Chondrocyte (in vitro differentiated cells): ENCODE results near the gene AQP9. TPM values are rescaled to one million over a fixed set of nuclear protein-coding genes. Genes with fewer than 3 reads are reported as not detected.

Experiments used
- DNase-seq: peaks from one replicate; pipeline ENCODE4 v3.0.0; 2021; ENCODE audit warnings: mixed read lengths, low spot score
- H3K27ac Mint-ChIP-seq: one replicate; pipeline ENCODE4 v1.8.0; 2021; ENCODE audit warnings: mild to moderate bottlenecking, moderate library complexity, mixed read lengths; ENCODE audit not compliant: unreplicated experiment
- H3K27me3 Mint-ChIP-seq: 2 replicates; pipeline ENCODE4 v1.8.0; 2021; ENCODE audit warnings: low read depth, mixed read lengths
- H3K36me3 Mint-ChIP-seq: 2 replicates; pipeline ENCODE4 v1.8.0; 2021; ENCODE audit warnings: low read depth, mixed read lengths
- H3K4me1 Mint-ChIP-seq: 2 replicates; pipeline ENCODE4 v1.8.0; 2021; ENCODE audit warnings: low read depth, mild to moderate bottlenecking, mixed read lengths
- H3K4me3 Mint-ChIP-seq: one replicate; pipeline ENCODE4 v1.8.0; 2021; ENCODE audit warnings: mild to moderate bottlenecking, moderate library complexity, mixed read lengths; ENCODE audit not compliant: unreplicated experiment
- H3K9me3 Mint-ChIP-seq: 2 replicates; pipeline ENCODE4 v1.8.0; 2021; ENCODE audit warnings: low read depth, mixed read lengths
- total RNA-seq: library from RNA; stranded (reverse); gene quantifications from 3 replicates; pipeline ENCODE4 v1.2.1, GENCODE V29; 2021
- TF ChIP-seq, protein P1 (sequence below): fragments of 200-600 bp; sonication (generic); IDR thresholded peaks from 2 replicates; pipeline ENCODE4 v1.5.0; 2021; ENCODE audit warnings: antibody characterized with exemption, mild to moderate bottlenecking, moderate library complexity

The AQP9 gene
- total RNA-seq, 1 donor from 2014 or later, result not detected

DNA sequence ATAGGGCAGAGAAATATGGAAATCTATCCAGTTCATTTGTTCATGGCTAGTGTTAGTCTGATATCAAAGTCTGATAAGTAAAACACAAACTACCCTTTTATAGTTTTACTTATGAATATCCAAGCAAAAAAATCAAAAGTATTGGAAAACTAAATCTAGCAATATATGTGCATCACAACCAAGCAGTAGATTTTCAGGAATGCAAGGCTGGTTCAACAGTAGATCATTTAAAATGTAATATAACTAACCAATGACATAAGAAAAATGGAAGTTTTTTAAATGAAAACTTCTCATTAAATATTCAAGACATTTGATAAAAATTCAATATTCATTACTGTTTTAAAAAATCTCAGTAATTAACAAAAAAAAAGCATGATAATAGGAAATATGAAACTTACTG lies 12.8 kb upstream of the AQP9 start:
- peaks cover 2% of the 10 kb centered on the region for H3K36me3 Mint-ChIP-seq
- no peaks in the 10 kb centered on the region for H3K4me1 Mint-ChIP-seq
- no peak for DNase-seq
- TF ChIP-seq, protein P1, sequence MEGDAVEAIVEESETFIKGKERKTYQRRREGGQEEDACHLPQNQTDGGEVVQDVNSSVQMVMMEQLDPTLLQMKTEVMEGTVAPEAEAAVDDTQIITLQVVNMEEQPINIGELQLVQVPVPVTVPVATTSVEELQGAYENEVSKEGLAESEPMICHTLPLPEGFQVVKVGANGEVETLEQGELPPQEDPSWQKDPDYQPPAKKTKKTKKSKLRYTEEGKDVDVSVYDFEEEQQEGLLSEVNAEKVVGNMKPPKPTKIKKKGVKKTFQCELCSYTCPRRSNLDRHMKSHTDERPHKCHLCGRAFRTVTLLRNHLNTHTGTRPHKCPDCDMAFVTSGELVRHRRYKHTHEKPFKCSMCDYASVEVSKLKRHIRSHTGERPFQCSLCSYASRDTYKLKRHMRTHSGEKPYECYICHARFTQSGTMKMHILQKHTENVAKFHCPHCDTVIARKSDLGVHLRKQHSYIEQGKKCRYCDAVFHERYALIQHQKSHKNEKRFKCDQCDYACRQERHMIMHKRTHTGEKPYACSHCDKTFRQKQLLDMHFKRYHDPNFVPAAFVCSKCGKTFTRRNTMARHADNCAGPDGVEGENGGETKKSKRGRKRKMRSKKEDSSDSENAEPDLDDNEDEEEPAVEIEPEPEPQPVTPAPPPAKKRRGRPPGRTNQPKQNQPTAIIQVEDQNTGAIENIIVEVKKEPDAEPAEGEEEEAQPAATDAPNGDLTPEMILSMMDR, result no peak
- H3K9me3 Mint-ChIP-seq, result peaks cover 13% of the 10 kb centered on the region
- H3K27me3 Mint-ChIP-seq, result peaks cover 10% of the 10 kb centered on the region
- no peak overlapping the region for H3K4me3 Mint-ChIP-seq
- no peak overlapping the region for H3K27ac Mint-ChIP-seq

DNA sequence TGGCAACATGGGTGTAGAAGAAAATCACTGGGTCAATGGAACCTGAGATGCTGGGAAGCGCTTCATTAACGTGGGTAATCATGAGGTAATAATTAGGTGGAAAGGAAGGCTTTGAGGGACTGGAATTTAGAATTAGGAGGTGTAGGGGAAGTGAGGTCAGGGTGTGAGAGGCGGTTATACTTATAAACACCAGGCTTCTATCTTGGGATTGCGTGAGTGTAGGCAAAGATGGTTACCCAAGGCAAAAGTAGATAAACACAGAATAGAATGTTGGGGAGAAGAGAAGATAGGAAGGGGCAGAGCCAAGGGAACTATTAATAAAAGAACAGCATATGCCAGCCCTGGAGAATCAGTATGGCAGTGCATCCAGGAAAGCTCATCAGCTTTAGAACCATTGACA lies 3.3 kb upstream of the AQP9 start:
- Mint-ChIP-seq H3K27ac (no peak overlapping the region), H3K9me3 (no peaks in the 10 kb centered on the region), H3K36me3 (no peaks in the 10 kb centered on the region), H3K4me3 (no peak overlapping the region), H3K4me1 (no peaks in the 10 kb centered on the region), H3K27me3 (peaks cover 39% of the 10 kb centered on the region)
- TF ChIP-seq, protein P1, result no peak
- DNase-seq, result no peak

GRCh38 chr15:58135511-58136174 lies 2.5 kb upstream of the AQP9 start:
- Mint-ChIP-seq H3K9me3 (no peaks in the 10 kb centered on the region), H3K4me1 (no peaks in the 10 kb centered on the region), H3K27me3 (peaks cover 39% of the 10 kb centered on the region), H3K36me3 (no peaks in the 10 kb centered on the region), H3K4me3 (no peak overlapping the region), H3K27ac (no peak overlapping the region)
- DNase-seq, result no peak
- TF ChIP-seq, protein P1, result no peak

DNA sequence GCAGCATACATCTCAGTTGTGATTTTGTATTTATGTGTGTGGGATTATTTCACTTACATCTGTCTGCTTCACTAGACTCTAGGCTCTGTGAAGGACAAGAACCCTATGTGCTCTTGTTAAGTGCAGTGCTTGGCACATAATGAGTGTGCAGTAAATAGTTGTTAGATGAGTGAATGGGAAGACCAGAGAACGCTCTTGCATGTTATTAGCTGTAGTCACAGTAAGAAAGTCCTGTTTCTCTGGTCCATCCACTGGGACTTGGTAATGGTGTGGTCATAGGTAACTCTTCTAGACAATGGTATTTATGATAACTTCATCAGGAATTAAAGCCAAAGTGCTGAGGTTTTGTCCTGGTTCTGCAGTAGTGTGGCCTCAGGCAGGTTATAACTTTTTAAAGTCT lies 1.4 kb upstream of the AQP9 start:
- Mint-ChIP-seq H3K4me3 (no peak overlapping the region), H3K27me3 (peaks cover 43% of the 10 kb centered on the region)
- TF ChIP-seq, protein P1, result no peak

GRCh38 chr15:58137686-58138085 lies 495 bp upstream of the AQP9 start:
- Mint-ChIP-seq H3K4me3 (no peak overlapping the region), H3K4me1 (no peaks in the 10 kb centered on the region), H3K27me3 (peaks cover 42% of the 10 kb centered on the region), H3K36me3 (no peaks in the 10 kb centered on the region), H3K27ac (no peak overlapping the region), H3K9me3 (no peaks in the 10 kb centered on the region)
- no peak for DNase-seq
- TF ChIP-seq, protein P1, result no peak

More for the DNA sequence above, 1.4 kb upstream of the AQP9 start:
- no peak for DNase-seq
- Mint-ChIP-seq H3K4me1 (no peaks in the 10 kb centered on the region), H3K9me3 (no peaks in the 10 kb centered on the region), H3K36me3 (no peaks in the 10 kb centered on the region), H3K27ac (no peak overlapping the region)
